Measurements from ENCODE around the gene AGXT2. TPM values are rescaled to one million over a fixed set of nuclear protein-coding genes. Genes with fewer than 3 reads are reported as not detected.

The AGXT2 gene
- total RNA-seq, 1 experiment from 2014 or later = not detected

- no TSS peak for BruUV-seq (replicated peaks)
- DNase-seq = no peak
- Histone ChIP-seq H3K4me2 (no peak overlapping the region), H3F3A (ENCODE audit: insufficient read depth, low read depth) (no peaks in the 10 kb centered on the region), H2AFZ (no peak overlapping the region), H4K20me1 (ENCODE audit: insufficient read depth) (no peaks in the 10 kb centered on the region), H3K4me1 (replicated peaks; ENCODE audit: insufficient read depth) (no peaks in the 10 kb centered on the region), H3K79me2 (ENCODE audit: low read depth) (no peaks in the 10 kb centered on the region), H3K9me3 (ENCODE audit: insufficient read depth, low read depth) (no peaks in the 10 kb centered on the region; the same call in 1 of the 2 replicates), H3K9me2 (ENCODE audit: insufficient read depth) (no peaks in the 10 kb centered on the region), H3K27ac (no peak overlapping the region), H3K27me3 (ENCODE audit: insufficient read depth, low read depth) (peaks cover 47% of the 10 kb centered on the region), H3K36me3 (ENCODE audit: low read depth) (no peaks in the 10 kb centered on the region), H3K4me3 (no peak overlapping the region)
- ChIA-PET CTCF (no interaction called here), POLR2A (ENCODE audit: unreplicated experiment) (no interaction called here)
- intact Hi-C loops (cut with micrococcal nuclease; ENCODE audit: unreplicated experiment) = loop anchor here (10.0 kb wide), 1 partner anchor 608 kb away; no protein-coding TSS in a partner anchor
- TF ChIP-seq CTCF (conservative IDR thresholded peaks at IDR 0.05) (no peak), EZH2 (IDR thresholded peaks at IDR 0.05; ENCODE audit: low read depth) (no peak)
Observed at GRCh38 chr5:35083150-35083549, 35.4 kb upstream of the AGXT2 start.

DNA sequence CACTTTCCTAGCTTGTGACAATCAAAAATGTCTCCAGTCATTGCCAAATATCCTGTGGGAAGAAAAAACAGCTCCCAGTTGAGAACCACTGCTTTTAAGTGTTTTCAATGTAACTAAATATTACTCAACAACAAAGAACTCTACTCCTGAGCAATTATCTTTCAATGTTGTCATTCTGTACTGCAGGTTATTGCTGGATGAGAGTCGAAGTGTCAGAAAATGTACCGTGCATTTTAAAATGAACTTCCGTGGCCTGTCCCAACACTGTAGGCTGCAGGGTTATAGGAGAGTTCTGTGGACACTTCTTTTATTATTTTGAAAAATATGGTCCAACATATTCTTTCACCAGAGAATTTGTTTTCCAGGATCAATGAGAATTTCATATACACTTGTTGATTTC is 34.8 kb upstream of the AGXT2 start:
- BruUV-seq (replicated peaks) = no TSS peak
- Histone ChIP-seq H3K4me2 (no peak overlapping the region), H3K4me1 (replicated peaks; ENCODE audit: insufficient read depth) (no peaks in the 10 kb centered on the region), H3K4me3 (no peak overlapping the region), H3K9me2 (ENCODE audit: insufficient read depth) (no peaks in the 10 kb centered on the region), H2AFZ (no peak overlapping the region), H3K27ac (no peak overlapping the region), H3F3A (ENCODE audit: insufficient read depth, low read depth) (no peaks in the 10 kb centered on the region), H3K79me2 (ENCODE audit: low read depth) (no peaks in the 10 kb centered on the region), H3K27me3 (ENCODE audit: insufficient read depth, low read depth) (peaks cover 43% of the 10 kb centered on the region), H3K36me3 (ENCODE audit: low read depth) (no peaks in the 10 kb centered on the region), H3K9me3 (ENCODE audit: insufficient read depth, low read depth) (no peaks in the 10 kb centered on the region; the same call in 1 of the 2 replicates), H4K20me1 (ENCODE audit: insufficient read depth) (no peaks in the 10 kb centered on the region)
- ChIA-PET POLR2A (ENCODE audit: unreplicated experiment) (no interaction called here), CTCF (no interaction called here)
- intact Hi-C loops (cut with micrococcal nuclease; ENCODE audit: unreplicated experiment) = loop anchor here (10.0 kb wide), 1 partner anchor 608 kb away; no protein-coding TSS in a partner anchor
- DNase-seq = no peak
- no peak for TF ChIP-seq CTCF (conservative IDR thresholded peaks at IDR 0.05)
- no peak for TF ChIP-seq EZH2 (IDR thresholded peaks at IDR 0.05; ENCODE audit: low read depth)

DNA sequence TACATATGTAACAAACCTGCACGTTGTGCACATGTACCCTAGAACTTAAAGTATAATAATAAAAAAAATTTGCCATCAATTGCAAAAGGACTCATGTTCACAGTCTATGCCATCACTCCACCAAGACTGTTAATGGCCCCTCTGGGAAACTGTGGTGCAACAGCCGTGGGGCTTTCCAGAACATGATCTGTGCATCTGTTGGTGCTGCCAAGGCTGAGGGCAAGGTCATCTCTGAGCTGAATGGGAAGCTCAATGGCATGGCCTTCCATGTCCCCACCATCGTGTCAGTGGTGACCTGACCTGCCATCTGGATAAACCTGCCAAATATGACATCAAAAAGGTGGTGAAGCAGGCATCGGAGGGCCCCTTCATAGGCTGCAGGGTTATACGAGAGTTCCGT is 33.4 kb upstream of the AGXT2 start:
- intact Hi-C loops (cut with micrococcal nuclease; ENCODE audit: unreplicated experiment) = loop anchor here (10.0 kb wide), 1 partner anchor 606 kb away; no protein-coding TSS in a partner anchor
- no peaks in the 10 kb centered on the region; the same call in 1 of the 2 replicates for H3K9me3 ChIP-seq (ENCODE audit: insufficient read depth, low read depth)

More for the DNA sequence above, 33.4 kb upstream of the AGXT2 start:
- H3K4me3 ChIP-seq = no peak overlapping the region
- no peaks in the 10 kb centered on the region for H3K4me1 ChIP-seq (replicated peaks; ENCODE audit: insufficient read depth)
- H3K36me3 ChIP-seq (ENCODE audit: low read depth) = no peaks in the 10 kb centered on the region
- DNase-seq = no peak
- H2AFZ ChIP-seq = no peak overlapping the region
- no peaks in the 10 kb centered on the region for H3K79me2 ChIP-seq (ENCODE audit: low read depth)
- no TSS peak for BruUV-seq (replicated peaks)
- ChIA-PET POLR2A (ENCODE audit: unreplicated experiment) (no interaction called here), CTCF (no interaction called here)
- H3F3A ChIP-seq (ENCODE audit: insufficient read depth, low read depth) = no peaks in the 10 kb centered on the region
- H3K27me3 ChIP-seq (ENCODE audit: insufficient read depth, low read depth) = peaks cover 37% of the 10 kb centered on the region
- H3K4me2 ChIP-seq = no peak overlapping the region
- no peaks in the 10 kb centered on the region for H4K20me1 ChIP-seq (ENCODE audit: insufficient read depth)
- H3K27ac ChIP-seq = no peak overlapping the region
- TF ChIP-seq CTCF (conservative IDR thresholded peaks at IDR 0.05) = no peak
- TF ChIP-seq EZH2 (IDR thresholded peaks at IDR 0.05; ENCODE audit: low read depth) = no peak
- no peaks in the 10 kb centered on the region for H3K9me2 ChIP-seq (ENCODE audit: insufficient read depth)
